Neutrophil (primary cell): Measurements from ENCODE around the gene SEMA3A.

Experiments
- H3K27ac ChIP-seq: fragments of 200-600 bp; sonication (generic); 2 replicates; pipeline ENCODE4 v1.5.1; 2016; ENCODE audit warnings: mild to moderate bottlenecking, moderate library complexity
- H3K27me3 ChIP-seq: fragments of 200-600 bp; sonication (generic); 2 replicates; pipeline ENCODE4 v1.6.0; 2016; ENCODE audit warnings: mild to moderate bottlenecking
- H3K36me3 ChIP-seq: fragments of 200-600 bp; sonication (generic); 2 replicates; pipeline ENCODE4 v1.5.1; 2017
- H3K4me1 ChIP-seq, 2 experiments: fragments of 200-600 bp in 1 of 2; sonication (generic) in 1 of 2; 1 replicate in 1 of 2; 2 replicates in 1 of 2; pipeline versions ENCODE4 v1.5.1 to v1.6.1; 2013 to 2016; ENCODE audit warnings: low read depth in 1 of 2, low read length in 1 of 2, mild to moderate bottlenecking in 1 of 2, moderate library complexity in 1 of 2; ENCODE audit not compliant: control insufficient read depth in 1 of 2, insufficient read depth in 1 of 2
- H3K4me3 ChIP-seq, 2 experiments: fragments of 200-600 bp in 1 of 2; sonication (generic) in 1 of 2; 1 replicate in 1 of 2; 2 replicates in 1 of 2; pipeline ENCODE4 v1.5.1; 2013 to 2016; ENCODE audit warnings: low read depth in 1 of 2, low read length in 1 of 2, mild to moderate bottlenecking in 1 of 2, moderate library complexity in 1 of 2
- H3K9me3 ChIP-seq: fragments of 200-600 bp; sonication (generic); 2 replicates; pipeline ENCODE4 v1.5.1; 2016
- TF ChIP-seq, protein P1 (sequence below): fragments of 200-600 bp; sonication (generic); IDR thresholded peaks from 2 replicates; pipeline ENCODE4 v1.5.1; 2016; ENCODE audit warnings: antibody characterized with exemption

The SEMA3A gene

DNA sequence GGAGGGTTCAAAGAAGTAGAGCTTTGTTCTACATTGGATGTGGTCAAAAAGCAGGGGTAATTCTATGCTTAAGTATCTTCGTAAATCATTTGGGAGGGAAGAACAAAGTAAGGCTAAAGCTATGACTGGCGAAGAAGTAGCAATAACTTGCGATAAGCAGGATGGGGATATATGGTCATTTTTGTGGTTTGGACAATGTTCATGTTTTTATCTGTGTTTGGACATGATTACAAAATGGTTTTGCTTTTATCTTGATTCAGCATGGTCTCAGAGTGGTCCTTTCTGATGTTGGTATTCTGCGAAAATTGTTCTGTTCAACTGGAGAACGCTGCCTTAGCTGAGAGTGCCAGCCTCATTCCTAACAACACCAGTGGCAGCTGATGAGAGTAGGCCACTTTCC is 208.8 kb downstream of the SEMA3A start:
- H3K36me3 ChIP-seq: no peaks in the 10 kb centered on the region

DNA sequence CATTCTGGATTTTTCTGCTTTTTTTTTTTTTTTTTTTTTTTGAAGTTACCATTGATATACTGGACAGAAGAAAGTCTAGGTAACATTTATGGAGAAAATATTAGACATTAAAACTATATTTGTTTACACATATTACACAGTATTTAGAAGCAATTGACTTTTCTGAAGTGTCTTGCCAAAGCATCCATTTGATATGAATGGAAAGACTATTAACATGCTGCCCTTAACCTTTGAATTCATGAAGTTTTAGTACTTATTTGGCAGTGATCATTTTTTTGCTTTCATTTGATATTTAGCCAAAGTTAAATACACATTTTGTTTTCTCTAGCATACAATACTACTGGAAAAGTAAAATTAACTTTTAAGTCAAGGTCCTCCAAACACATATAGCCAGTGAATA is 210.0 kb downstream of the SEMA3A start:
- Histone ChIP-seq H3K27ac (no peak overlapping the region), H3K9me3 (no peaks in the 10 kb centered on the region), H3K36me3 (no peaks in the 10 kb centered on the region), H3K4me1 (no peaks in the 10 kb centered on the region), H3K27me3 (no peaks in the 10 kb centered on the region), H3K4me3 (no peak overlapping the region)
- TF ChIP-seq, protein P1, sequence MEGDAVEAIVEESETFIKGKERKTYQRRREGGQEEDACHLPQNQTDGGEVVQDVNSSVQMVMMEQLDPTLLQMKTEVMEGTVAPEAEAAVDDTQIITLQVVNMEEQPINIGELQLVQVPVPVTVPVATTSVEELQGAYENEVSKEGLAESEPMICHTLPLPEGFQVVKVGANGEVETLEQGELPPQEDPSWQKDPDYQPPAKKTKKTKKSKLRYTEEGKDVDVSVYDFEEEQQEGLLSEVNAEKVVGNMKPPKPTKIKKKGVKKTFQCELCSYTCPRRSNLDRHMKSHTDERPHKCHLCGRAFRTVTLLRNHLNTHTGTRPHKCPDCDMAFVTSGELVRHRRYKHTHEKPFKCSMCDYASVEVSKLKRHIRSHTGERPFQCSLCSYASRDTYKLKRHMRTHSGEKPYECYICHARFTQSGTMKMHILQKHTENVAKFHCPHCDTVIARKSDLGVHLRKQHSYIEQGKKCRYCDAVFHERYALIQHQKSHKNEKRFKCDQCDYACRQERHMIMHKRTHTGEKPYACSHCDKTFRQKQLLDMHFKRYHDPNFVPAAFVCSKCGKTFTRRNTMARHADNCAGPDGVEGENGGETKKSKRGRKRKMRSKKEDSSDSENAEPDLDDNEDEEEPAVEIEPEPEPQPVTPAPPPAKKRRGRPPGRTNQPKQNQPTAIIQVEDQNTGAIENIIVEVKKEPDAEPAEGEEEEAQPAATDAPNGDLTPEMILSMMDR: no peak

More for the DNA sequence above, 208.8 kb downstream of the SEMA3A start:
- Histone ChIP-seq H3K27ac (no peak overlapping the region), H3K27me3 (no peaks in the 10 kb centered on the region), H3K4me1 (no peaks in the 10 kb centered on the region), H3K4me3 (no peak overlapping the region), H3K9me3 (no peaks in the 10 kb centered on the region)
- TF ChIP-seq, protein P1: no peak

DNA sequence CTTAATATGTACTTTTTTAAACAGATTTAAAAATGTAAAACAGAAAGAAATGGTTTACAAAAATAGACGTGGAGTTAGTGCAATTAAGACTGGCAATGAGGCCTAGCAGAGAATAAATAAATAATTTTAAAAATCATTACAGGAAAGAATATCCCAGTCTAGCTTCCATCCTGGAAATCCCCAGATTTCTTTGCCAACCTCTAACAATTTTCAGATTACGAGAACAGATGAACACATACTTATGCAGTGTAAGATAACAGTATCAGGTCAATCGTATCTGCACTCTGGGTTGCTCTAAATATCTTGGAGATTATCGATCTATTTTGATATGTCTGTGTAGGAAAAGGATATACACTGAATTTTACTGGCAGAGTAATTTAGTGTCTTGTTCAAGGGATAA is 210.5 kb downstream of the SEMA3A start:
- no peaks in the 10 kb centered on the region for H3K4me1 ChIP-seq
- H3K27me3 ChIP-seq: no peaks in the 10 kb centered on the region
- TF ChIP-seq, protein P1: no peak
- H3K9me3 ChIP-seq: no peaks in the 10 kb centered on the region
- no peak overlapping the region for H3K4me3 ChIP-seq
- H3K36me3 ChIP-seq: no peaks in the 10 kb centered on the region
- H3K27ac ChIP-seq: no peak overlapping the region

DNA sequence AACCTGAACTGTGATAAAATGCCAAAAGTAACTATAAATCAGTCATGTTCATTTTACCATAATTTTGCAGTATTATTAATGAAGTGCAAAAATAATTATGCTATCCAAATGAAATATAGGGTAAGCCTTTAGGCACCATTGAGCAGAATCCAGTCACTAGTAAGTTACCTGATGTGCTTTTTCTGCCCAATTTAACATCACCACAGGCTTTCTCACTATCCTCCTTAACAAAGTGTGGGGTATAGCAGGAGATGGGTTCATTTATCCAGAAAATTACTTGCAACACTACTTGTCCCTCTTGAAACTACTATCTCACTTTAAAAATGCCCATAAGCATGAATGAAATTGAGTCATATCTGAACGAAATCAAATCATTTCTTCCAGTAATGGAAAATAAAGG is 211.0 kb downstream of the SEMA3A start:
- no peak overlapping the region for H3K4me3 ChIP-seq
- TF ChIP-seq, protein P1: no peak
- H3K4me1 ChIP-seq: no peaks in the 10 kb centered on the region
- no peaks in the 10 kb centered on the region for H3K27me3 ChIP-seq
- no peaks in the 10 kb centered on the region for H3K9me3 ChIP-seq
- no peaks in the 10 kb centered on the region for H3K36me3 ChIP-seq
- no peak overlapping the region for H3K27ac ChIP-seq

DNA sequence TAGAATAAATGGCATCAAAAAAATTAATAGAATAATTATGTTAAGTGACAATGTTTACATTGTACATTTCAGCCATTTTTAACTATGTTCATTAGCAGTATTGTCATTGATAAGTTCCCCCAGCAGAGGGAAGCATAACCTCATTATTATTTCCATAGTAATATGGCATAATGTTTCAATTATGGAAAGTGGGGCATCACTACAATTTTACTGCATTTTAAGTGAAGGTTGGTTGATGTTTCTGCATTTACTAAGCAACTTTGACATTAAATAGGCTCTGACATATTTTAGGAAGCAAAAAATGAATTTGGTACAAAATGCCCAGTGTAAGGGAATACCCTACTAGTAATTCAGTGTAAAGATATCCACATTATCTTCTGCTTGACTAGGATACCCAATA is 218.3 kb downstream of the SEMA3A start:
- no peaks in the 10 kb centered on the region for H3K27me3 ChIP-seq
- TF ChIP-seq, protein P1: no peak

DNA sequence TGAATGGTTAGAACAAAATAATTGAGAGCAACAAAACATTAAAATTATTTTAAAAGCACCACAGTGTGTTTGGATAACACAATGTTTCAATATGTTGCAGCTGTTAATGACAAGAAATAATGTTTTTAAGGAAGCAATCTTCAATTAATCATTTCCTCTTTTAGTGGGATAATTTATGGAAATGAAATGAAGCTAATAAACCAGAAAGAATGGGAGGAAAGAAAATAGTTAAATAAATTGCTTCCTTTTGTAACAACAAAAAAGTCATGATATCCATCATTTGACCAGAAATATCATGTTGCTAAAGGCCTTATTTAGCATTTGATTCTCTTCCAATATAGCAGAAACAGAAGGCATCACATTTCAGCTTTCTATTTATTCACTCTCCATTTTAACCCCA is 224.5 kb downstream of the SEMA3A start:
- H3K9me3 ChIP-seq: no peaks in the 10 kb centered on the region
- H3K4me1 ChIP-seq: no peaks in the 10 kb centered on the region
- no peaks in the 10 kb centered on the region for H3K27me3 ChIP-seq
- TF ChIP-seq, protein P1: no peak
- H3K4me3 ChIP-seq: no peak overlapping the region
- H3K36me3 ChIP-seq: no peaks in the 10 kb centered on the region
- H3K27ac ChIP-seq: no peak overlapping the region

More for the DNA sequence above, 218.3 kb downstream of the SEMA3A start:
- H3K4me3 ChIP-seq: no peak overlapping the region
- H3K4me1 ChIP-seq: no peaks in the 10 kb centered on the region
- no peak overlapping the region for H3K27ac ChIP-seq
- H3K9me3 ChIP-seq: no peaks in the 10 kb centered on the region
- no peaks in the 10 kb centered on the region for H3K36me3 ChIP-seq
